ENCODE measurements around the gene ENTPD7. TPM values are rescaled to one million over a fixed set of nuclear protein-coding genes. Genes with fewer than 3 reads are reported as not detected.
"Not testable (repeated sequence)": the region's sequence is repeated elsewhere in the genome, so short reads cannot be mapped to it uniquely, and the experiment has no call there.

ENTPD7 gene, protein sequence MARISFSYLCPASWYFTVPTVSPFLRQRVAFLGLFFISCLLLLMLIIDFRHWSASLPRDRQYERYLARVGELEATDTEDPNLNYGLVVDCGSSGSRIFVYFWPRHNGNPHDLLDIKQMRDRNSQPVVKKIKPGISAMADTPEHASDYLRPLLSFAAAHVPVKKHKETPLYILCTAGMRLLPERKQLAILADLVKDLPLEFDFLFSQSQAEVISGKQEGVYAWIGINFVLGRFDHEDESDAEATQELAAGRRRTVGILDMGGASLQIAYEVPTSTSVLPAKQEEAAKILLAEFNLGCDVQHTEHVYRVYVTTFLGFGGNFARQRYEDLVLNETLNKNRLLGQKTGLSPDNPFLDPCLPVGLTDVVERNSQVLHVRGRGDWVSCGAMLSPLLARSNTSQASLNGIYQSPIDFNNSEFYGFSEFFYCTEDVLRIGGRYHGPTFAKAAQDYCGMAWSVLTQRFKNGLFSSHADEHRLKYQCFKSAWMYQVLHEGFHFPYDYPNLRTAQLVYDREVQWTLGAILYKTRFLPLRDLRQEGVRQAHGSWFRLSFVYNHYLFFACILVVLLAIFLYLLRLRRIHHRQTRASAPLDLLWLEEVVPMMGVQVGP
- total RNA-seq: 1 to 10 TPM; 2.9 to 4.2 TPM

DNA sequence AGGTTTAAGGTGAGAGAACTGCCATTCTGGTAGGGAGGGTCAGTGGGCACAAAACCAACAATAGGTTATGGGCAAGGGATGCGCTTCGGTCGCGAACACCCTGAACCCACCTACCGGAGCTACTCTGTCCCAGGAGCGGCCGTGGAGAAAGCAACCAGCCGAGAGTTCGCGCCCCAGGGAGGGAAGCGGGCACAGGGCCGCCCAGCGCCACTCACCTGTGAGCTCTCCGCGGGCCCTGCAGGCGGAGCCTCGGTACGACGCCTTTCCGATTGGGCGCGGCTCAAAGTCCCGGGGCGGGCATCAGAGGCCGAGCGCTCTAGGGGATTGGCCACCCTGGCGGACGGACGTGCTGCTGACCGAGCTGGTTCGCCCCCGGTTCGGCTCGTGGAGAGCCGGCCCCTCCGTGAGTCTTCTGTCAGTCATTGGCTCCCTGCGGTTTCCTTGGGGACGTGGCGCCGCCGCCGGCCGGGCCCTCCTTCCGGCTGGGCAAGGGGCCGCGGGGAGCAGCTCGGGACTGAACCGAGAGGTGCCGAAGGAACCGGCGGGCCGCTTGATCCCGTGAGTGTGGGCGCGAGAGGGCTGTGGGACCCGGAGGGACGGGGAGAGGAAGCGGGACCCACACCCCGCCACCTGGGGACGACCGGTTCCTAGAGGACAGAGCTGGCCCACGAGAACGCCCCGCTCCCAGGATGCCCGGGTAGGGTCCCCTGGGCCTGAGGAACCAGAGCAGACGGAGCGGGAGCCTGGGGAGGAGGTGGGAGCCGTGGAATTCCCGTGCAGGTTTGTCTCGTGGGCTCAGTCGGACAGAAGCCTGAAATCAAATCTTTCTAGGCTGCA lies at the start of gene ENTPD7:
Gene ENTPD7, plus strand, starts transcription at position 479 of the 837 bp plus-strand sequence. CDS start 448 bp downstream, outside the sequence.
- Mint-ChIP-seq H3K4me3 (peak within 1 kb of the TSS; percentile 88), H3K4me1 (peaks cover 13% of the 10 kb centered on the region), H3K27ac (peak within 1 kb of the TSS; percentile 86), H3K9me3 (no peaks in the 10 kb centered on the region), H3K36me3 (ENCODE audit: low read depth) (peaks cover 18% of the 10 kb centered on the region), H3K27me3 (peaks cover 13% of the 10 kb centered on the region)
- peak; percentile 98 for ATAC-seq (replicated peaks)

DNA sequence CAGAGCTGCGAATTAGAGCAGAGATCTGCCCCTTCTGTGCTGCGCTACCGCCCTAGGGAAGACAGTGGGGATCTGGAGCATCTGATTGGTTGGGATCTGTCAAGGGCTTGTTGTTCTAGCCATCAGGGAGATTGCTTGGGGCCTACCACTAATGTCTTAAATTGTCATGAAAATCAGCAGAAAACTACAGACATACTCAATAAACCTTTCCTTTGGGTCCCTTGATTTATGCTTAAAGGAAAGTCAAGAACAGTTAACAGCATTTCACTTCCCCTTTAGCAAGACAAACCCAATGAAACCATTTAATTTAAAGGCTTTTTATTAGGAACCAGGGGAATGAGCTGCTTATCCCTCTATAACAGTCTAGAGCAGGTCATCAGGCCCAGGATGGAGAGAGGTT lies 49.1 kb upstream of the ENTPD7 start:
- Mint-ChIP-seq H3K27ac (no peak overlapping the region), H3K4me3 (no peak overlapping the region), H3K9me3 (no peaks in the 10 kb centered on the region), H3K4me1 (peaks cover 11% of the 10 kb centered on the region), H3K27me3 (no peaks in the 10 kb centered on the region), H3K36me3 (ENCODE audit: low read depth) (peaks cover 61% of the 10 kb centered on the region)
- ATAC-seq (replicated peaks): no peak

DNA sequence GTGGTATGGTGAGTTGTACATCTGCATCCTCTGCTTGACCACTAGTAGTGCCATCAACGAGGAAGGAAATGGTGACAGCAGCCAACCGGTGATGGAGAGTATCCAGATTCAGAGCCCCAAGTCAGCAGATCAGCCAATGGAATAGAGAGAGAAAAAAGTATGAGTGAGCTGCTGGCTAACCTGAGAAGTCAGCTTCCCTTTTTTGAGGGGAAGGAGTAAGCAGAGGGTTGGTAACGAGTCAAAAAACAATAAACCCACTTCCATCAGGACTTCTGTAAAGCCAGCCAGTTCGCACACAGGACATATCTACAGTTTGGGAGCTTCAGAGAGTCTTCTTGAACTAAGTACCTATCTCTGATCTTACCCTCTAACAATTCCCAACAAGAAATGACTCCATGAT lies 48.0 kb upstream of the ENTPD7 start:
- H3K27me3 Mint-ChIP-seq: no peaks in the 10 kb centered on the region
- H3K4me1 Mint-ChIP-seq: peaks cover 21% of the 10 kb centered on the region
- no peak overlapping the region for H3K27ac Mint-ChIP-seq
- no peak overlapping the region for H3K4me3 Mint-ChIP-seq
- no peak for ATAC-seq (replicated peaks)
- peaks cover 71% of the 10 kb centered on the region for H3K36me3 Mint-ChIP-seq (ENCODE audit: low read depth)
- H3K9me3 Mint-ChIP-seq: no peaks in the 10 kb centered on the region

DNA sequence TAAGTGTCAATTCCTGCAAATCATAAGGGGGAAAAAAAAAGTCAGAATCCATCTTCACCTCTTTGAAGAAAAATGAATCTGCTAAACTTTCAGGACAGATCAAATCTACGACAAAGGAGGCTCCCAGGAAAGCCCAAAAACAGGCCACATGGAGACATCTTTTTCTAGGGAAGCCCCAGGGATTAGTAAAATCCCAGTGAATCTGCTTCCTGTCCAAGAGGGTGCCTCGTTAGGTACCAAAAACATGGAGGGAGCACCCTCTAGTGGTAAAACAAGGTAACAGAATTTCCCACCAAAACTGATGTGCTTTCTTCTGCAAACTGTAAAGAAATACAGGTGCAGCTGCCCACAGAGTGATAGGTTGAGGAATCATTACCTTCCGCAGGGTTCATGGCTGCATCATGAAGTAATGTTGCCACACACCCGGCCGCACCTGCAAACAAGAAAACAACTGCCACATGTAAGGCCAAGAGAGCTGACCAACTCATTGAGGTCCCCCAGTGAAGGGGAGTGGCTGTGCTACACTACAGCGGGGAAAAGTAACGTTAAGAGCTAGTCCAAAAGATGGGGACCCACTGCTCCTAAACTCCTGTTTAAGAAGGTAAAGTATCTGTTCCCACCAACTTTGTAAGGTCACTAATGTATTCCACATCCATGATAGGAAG lies 47.0 kb upstream of the ENTPD7 start:
- Mint-ChIP-seq H3K4me3 (no peak overlapping the region), H3K27me3 (no peaks in the 10 kb centered on the region), H3K4me1 (peaks cover 25% of the 10 kb centered on the region), H3K27ac (peak overlapping the region; percentile 79), H3K36me3 (ENCODE audit: low read depth) (peaks cover 79% of the 10 kb centered on the region), H3K9me3 (no peaks in the 10 kb centered on the region)
- peak; percentile 19 for ATAC-seq (replicated peaks)

DNA sequence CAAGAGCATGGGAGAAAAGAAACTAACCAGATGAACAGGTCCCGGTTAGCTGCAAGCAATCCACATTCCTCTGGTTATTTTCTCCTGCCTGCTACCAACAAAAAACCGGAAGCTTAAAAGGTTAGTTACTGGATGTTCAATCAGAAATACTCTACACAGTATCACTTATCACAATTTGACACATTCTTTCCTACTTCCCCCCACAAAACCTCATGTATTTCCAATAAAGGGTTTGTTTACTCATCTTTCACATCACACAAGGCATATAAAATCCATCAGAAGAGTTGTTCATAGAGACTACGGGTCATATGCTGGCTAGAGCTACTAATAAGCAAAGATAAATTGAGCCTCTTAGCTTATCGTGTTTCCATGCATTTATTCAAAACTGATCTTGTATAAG lies 43.9 kb upstream of the ENTPD7 start:
- Mint-ChIP-seq H3K27me3 (no peaks in the 10 kb centered on the region), H3K27ac (peak overlapping the region; percentile 86), H3K9me3 (no peaks in the 10 kb centered on the region), H3K4me3 (peak overlapping the region; percentile 91), H3K4me1 (peaks cover 42% of the 10 kb centered on the region), H3K36me3 (ENCODE audit: low read depth) (peaks cover 89% of the 10 kb centered on the region)
- peak; percentile 15 for ATAC-seq (replicated peaks)

DNA sequence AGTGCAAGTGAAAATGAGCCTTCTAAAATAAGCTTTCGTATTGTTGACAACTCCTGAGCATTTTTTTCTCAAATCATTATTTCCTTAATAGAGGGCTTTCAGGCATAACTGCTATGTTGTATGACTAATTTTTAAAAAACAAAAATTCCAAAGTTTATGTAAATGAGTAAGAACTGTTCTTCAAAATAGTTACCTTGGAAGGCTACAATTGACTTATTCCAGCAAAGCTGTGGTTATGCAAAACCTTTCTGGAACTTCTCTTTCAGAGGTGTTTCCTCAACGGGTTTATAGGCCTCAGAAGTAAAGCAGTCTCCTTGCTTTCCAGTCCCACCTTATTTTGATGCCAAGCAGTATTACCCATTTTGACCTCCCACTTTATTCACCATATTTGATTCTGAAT lies 41.6 kb upstream of the ENTPD7 start:
- ATAC-seq (replicated peaks): no peak
- Mint-ChIP-seq H3K36me3 (ENCODE audit: low read depth) (peaks cover 66% of the 10 kb centered on the region), H3K9me3 (no peaks in the 10 kb centered on the region), H3K4me3 (peak overlapping the region; percentile 91), H3K27me3 (no peaks in the 10 kb centered on the region), H3K4me1 (peaks cover 39% of the 10 kb centered on the region), H3K27ac (peak overlapping the region; percentile 29)

DNA sequence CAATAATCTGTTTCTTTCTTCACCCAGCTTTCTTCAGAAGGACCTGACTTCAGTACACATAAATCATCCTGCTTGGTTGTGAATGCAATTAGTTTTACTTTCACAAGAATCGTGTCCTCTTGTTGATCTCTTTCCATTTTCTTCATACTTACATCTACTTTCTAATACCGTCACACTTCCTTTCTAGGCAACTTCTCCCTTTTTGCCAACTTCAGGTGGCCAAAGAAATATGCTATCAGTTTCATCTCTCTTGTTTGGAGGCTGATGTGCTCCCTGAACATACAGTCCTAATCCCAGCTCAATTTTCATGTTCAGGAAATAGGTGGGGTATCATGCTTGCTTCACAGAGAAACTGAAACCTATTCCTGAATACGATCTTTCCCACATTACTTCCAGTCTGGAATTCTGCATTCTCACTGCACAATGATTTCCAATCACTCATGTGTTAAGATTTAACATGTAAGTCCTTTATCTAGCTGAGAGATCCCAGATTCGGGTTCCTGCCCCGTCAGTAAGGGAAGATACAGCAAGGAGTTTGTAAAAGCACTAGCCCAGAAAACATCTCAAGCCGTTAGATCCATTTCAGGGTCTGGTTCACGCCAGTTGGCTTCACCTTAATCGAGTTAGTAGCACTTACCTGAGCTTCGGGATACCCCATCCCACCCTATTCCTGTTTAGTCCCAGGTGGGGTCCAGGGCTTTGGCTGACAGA lies 40.1 kb upstream of the ENTPD7 start:
- peaks cover 39% of the 10 kb centered on the region for H3K4me1 Mint-ChIP-seq
- ATAC-seq (replicated peaks): no peak
- peak overlapping the region; percentile 91 for H3K4me3 Mint-ChIP-seq
- peaks cover 51% of the 10 kb centered on the region for H3K36me3 Mint-ChIP-seq (ENCODE audit: low read depth)
- H3K27me3 Mint-ChIP-seq: no peaks in the 10 kb centered on the region
- peak overlapping the region; percentile 82 for H3K27ac Mint-ChIP-seq
- no peaks in the 10 kb centered on the region for H3K9me3 Mint-ChIP-seq

DNA sequence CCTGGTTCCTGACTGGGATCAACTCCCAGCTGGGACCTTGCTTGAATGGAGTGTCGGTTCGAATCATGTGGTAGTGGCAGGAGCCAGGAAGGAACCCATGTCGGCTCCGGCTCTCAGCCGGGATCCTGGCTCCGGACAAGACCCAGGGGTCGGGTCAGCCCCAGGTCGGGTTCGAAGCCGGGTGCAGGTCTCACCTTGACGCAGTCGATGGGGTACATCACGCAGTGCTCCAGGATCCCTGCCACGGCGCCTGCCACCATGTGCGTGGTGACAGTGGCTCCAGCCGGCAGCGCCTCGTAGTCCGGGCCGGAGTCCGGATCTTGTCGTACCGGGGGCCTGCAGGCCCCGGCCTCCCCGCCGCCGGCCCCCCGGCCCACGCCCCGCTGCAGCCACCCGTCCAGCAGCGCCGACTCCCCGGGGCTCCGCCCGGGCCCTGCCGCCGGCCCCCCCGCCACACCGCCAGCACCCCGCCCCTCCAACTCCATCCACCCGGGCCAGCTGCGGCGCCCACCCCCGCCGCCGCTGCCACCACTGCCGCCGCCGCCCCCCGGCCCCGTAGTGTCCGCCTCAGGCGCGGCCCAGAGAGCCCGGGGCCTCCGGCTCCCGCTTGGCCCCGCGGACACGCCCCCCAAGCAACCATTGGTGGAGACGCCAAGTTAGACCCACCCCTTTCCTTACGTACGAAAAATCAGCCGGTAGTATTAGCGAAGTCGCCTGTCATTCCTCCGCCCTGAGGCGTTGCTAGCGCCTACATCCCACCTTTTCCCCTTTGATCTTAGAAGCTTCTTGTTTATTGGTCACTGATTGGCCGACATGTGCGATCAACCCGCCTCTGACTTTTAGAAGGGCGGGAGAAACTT lies 39.2 kb upstream of the ENTPD7 start, which contains the start of gene SLC25A28:
Gene SLC25A28, minus strand, starts transcription at position 589 of the 860 bp plus-strand sequence. Its CDS starts 104 bp downstream, at position 485.
- Mint-ChIP-seq H3K27ac (peak within 1 kb of the TSS; percentile 96), H3K4me1 (peaks cover 39% of the 10 kb centered on the region), H3K4me3 (peak within 1 kb of the TSS; percentile 91), H3K27me3 (no peaks in the 10 kb centered on the region), H3K36me3 (ENCODE audit: low read depth) (peaks cover 42% of the 10 kb centered on the region), H3K9me3 (no peaks in the 10 kb centered on the region)
- peak; percentile 82 for ATAC-seq (replicated peaks)

DNA sequence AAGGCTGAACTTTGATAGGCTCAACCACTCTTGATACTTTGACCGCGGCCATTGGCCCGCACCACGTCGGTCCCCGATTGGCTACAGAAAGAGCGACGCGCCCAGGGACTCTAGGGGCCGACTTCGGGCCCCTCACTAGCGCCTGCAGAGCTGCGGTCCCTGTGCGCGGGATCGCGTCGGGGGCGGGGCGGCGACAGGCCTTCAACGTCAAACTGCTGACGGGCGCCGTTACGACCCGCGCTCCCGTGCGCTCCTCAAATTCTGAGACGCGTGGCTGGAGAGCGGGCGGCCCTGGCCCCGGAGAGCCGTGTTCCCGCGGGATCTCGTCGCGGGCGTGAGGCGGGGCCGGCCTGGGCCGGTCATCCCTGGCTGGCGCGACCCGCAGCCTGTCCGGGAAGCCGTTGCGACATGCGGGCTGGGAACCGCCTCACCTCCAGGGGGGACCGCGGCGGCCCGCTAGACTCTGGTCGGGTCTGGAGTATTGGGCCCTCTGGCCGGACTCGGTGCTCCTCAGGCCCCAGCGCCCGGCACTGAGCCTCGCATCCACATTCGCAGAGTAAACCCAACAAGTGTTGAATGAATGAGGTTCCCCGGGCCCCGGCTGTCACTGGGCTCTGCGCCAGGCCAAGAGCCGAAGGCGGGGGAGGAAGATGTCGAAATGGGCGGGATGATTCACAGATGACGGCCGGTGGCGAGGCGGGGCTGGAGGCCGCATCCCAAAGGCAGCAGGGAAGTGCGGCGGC lies 38.4 kb upstream of the ENTPD7 start:
- ATAC-seq (replicated peaks): peak; percentile 87
- Mint-ChIP-seq H3K36me3 (ENCODE audit: low read depth) (peaks cover 34% of the 10 kb centered on the region), H3K4me3 (peak overlapping the region; percentile 91), H3K9me3 (no peaks in the 10 kb centered on the region), H3K27me3 (no peaks in the 10 kb centered on the region), H3K27ac (peak overlapping the region; percentile 96), H3K4me1 (peaks cover 31% of the 10 kb centered on the region)

DNA sequence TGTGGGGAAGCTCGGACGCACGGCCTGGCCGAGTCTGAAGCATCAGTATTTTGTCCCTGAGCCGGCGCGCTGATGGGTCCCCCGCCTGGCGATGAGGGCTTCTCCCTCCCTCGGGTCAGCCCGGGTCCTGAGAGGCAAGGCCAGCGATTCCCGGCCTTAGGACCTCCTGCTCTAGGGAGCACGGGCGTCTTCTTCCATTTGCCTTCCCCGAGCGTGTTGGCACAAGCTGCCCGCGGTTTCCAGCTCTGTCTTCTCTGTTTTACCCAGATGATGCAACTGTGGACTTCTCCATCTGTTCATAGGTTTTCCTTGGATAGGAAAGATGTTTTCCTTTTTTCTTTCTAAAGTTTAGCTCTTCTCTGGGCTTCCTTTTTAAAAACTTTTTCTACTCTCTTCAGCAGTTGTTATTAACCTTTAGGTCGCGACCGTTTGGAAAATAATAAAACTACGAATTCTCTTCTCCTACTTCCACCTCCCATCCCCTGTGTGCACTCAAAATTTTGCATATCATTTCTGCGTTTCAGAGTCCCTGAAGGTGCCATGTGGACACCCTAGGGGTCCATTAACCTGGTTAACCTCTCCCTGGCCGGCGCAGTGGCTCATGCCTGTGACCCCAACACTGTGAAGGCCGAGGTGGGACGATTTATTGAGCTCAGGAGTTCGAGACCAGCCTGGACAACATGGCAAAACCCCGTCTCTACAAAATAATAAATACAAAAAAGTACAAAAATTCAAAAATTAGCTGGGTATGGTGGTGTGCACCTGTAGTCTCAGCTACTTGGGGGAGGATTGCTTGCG lies 37.7 kb upstream of the ENTPD7 start:
- Mint-ChIP-seq H3K27me3 (no peaks in the 10 kb centered on the region), H3K27ac (peak overlapping the region; percentile 96), H3K36me3 (ENCODE audit: low read depth) (peaks cover 29% of the 10 kb centered on the region), H3K4me1 (peaks cover 25% of the 10 kb centered on the region), H3K9me3 (no peaks in the 10 kb centered on the region), H3K4me3 (peak overlapping the region; percentile 91)
- ATAC-seq (replicated peaks): no peak

DNA sequence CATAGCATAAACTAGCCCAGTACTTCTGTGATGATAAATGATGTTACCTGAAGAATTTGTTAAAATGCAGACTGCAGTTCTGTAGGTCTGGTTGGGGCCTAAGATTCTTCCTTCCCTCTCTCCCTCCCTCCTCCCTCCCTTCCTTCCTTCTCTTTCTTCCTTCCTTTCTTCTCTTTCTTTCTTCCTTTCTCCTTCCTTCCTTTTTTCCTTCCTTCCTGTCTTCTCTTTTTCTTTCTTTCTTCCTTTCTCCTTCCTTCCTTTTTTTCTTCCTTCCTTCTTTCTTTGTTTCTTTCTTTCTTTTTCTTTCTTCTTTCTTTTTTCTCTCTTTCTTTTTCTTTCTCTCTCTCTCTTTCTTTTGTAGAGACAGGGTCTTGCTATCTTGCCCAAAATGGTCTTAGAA lies 35.4 kb upstream of the ENTPD7 start:
- Mint-ChIP-seq H3K4me1 (peaks cover 11% of the 10 kb centered on the region), H3K36me3 (ENCODE audit: low read depth) (peaks cover 7% of the 10 kb centered on the region), H3K27ac (peak overlapping the region; percentile 69), H3K27me3 (no peaks in the 10 kb centered on the region), H3K4me3 (no peak overlapping the region), H3K9me3 (no peaks in the 10 kb centered on the region)
- ATAC-seq (replicated peaks): no peak

DNA sequence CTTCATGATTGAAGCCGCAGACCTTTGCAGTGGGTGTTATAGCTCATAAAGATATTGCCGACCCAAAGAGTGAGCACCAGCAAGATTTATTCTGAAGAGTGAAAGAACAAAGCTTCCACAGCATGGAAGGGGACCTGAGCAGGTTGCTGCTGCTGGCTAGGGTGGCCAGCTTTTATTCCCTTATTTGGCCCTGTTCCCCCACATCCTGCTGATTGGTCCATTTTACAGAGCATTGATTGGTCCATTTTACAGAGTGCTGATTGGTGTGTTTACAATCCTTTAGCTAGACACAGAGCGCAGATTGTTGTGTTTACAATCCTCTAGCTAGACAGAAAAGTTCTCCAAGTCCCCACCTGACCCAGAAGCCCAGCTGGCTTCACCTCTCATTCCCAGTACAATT lies 34.2 kb upstream of the ENTPD7 start:
- H3K27ac Mint-ChIP-seq; ATAC-seq (replicated peaks); H3K4me1 Mint-ChIP-seq; H3K9me3 Mint-ChIP-seq; H3K36me3 Mint-ChIP-seq (ENCODE audit: low read depth); H3K4me3 Mint-ChIP-seq; H3K27me3 Mint-ChIP-seq: not testable (repeated sequence)

Measured in activated T-helper 17 cell treated with anti-CD3 and anti-CD28 coated beads, Interleukin-2, amount 50 U/mL, for 72 hours (primary cell).